ENCODE data around the gene ASB18.
"Not testable (repeated sequence)": the region's sequence is repeated elsewhere in the genome, so short reads cannot be mapped to it uniquely, and the experiment has no call there.

The ASB18 gene, protein sequence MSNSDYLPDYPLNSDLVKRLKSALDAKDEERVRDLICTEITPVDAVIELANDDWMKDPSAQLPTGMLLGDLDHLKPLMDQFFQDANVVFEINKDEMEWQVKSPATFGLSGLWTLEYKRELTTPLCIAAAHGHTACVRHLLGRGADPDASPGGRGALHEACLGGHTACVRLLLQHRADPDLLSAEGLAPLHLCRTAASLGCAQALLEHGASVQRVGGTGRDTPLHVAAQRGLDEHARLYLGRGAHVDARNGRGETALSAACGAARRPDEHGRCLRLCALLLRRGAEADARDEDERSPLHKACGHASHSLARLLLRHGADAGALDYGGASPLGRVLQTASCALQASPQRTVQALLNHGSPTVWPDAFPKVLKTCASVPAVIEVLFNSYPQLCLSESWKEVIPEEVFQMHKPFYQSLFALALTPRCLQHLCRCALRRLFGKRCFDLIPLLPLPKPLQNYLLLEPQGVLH

DNA sequence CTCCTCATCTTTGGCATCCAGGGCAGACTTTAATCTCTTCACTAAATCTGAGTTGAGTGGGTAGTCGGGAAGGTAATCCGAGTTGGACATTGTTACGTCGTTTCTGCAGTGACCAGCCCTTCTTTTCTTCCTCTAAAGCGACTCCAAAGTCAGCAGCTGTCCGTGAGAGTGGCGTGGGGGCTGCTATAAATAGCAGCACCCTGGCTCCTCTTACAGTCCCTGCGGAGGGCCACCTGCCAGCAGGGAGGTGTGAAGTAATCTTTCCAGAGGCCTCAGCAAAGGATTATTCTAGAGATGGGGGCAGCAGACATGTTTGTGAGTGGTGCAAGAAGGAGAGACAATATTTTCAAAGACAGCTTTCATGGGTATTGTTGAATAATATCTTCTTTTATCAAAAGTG lies at the start of gene ASB18:
ASB18 (minus strand) TSS at position 151 of the 400 bp plus-strand sequence; CDS start at position 90, 61 bp downstream.
- no peak within 1 kb of the TSS for H3K4me3 ChIP-seq (ENCODE audit: low read depth, low read length)

DNA sequence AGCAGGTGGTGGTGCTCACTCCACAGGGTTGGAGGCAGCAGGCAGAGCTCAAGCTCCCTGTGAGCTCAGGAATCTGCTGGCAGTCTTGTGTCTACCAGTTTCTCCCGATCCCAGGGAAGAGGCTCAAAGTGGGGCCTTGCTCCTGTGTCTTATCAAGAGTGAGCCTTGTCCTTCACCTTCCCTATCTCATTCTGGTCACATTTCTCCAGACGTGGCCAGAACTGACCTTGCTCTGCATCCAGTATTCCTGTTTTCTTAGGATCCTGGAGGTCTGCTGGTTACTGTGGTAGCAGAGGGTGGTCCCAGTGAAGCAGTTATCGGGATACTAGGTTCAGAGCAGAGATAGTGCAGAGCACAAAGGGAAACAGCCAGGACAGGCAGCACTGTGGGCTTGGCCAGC lies 47.1 kb upstream of the ASB18 start:
- no peak overlapping the region for H3K4me3 ChIP-seq (ENCODE audit: low read depth, low read length)

DNA sequence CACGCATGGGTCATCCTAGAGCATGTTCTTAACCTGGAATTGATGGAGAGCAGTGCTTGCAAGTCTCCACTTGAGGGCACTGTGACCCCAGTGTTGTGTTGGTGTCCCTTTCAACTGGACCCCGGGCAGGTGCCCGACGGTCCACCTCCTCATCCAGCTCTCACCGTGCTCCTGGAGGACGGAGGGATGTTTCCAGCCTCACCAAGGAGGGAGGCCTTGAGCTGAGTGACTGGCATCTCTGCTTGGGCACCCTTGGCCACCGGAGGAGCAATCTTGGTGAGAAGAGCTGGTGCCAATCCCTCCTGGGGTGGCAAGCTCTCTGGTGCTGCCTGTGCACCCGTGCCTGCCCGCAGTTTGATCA lies 45.4 kb upstream of the ASB18 start:
- H3K4me3 ChIP-seq (ENCODE audit: low read depth, low read length): no peak overlapping the region

DNA sequence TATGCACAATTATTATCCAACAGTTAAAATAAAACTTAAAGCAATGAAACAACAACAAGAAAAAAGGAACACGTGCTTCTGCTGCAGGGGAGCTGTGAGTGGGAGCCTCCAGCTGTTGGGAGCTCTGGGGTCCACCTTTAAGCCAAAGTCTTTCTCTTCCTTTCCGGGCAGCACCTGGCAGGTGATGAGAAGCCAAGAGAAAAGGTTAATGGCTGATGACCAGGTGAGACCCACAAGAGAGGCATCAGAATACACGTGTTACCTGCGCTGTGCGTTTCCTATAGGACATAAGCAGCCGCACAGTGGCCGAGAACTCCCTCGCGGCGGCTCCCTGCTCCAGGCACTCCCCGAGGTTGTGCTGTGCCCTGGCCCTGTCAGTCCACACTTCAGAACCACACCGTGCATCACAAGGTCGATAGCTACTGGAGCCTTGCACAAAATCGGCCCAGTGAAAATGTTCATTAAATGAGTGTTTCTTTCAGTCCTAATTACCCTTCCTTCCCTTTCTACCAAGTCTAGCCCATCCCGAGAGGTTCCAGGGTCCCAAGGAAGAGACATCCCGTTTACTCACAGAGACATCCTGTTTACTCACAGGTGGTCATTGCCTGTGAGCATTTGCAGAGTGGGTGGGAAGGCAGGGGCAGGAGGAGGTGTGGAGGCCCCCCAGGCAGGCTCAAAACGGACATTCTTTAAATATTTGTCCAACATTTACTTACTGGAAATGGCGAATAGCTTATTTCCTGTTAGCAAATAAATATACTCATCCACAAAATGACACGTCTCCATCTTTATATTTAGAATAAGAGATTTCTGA lies 44.9 kb upstream of the ASB18 start:
- no peak overlapping the region for H3K4me3 ChIP-seq (ENCODE audit: low read depth, low read length)

DNA sequence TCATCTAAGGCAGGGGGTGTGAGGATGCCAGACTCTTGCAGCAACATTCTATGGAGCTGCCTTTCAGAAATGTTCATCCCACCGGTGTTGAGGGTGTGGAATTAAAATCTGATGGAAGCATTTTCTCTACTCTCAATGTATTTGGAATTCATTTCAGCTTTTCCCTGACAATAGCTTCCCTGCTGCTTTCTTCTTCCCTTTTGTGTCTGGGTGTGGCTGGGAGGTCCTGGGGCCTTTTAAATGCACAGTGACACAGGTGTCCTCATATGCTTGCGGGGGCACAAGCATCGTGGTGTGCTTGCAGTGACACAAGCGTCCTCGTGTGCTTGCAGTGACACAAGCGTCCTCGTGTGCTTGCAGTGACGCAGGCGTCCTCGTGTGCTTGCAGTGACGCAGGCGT lies 43.4 kb upstream of the ASB18 start:
- H3K4me3 ChIP-seq (ENCODE audit: low read depth, low read length): no peak overlapping the region

DNA sequence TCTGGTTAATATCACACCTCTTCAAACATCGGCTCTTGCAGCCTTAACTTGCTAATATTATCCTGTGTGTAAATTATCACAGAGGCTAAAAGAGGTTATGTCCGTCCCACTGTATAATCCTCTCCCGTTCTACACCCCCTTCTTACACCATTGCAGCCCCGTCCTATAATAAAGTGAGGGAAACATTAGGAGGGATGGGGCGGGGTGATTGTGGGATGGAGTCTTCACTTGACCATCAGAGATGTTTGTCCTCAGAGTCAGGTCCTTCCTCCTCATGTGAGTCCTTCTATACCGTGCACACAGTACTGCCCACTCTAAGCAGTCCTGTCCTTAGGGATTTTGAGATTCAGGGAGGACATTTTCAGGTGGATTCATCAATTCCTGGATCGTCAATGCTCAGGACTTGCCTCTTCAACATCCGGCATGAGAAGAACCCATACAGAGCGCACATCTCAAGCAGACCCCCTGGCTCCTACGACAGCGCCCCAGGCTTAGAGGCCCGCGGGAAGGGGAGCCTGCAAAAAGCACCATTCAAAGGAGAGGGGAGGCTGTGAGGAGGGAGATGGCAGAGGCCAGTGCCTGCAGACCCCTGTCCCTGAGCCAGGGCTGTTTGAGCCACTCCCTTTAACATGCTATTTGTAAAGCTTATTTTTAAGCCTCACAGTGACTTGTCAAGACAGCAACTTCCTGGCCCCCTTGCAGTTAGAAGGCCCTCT lies 42.8 kb upstream of the ASB18 start:
- no peak overlapping the region for H3K4me3 ChIP-seq (ENCODE audit: low read depth, low read length)

DNA sequence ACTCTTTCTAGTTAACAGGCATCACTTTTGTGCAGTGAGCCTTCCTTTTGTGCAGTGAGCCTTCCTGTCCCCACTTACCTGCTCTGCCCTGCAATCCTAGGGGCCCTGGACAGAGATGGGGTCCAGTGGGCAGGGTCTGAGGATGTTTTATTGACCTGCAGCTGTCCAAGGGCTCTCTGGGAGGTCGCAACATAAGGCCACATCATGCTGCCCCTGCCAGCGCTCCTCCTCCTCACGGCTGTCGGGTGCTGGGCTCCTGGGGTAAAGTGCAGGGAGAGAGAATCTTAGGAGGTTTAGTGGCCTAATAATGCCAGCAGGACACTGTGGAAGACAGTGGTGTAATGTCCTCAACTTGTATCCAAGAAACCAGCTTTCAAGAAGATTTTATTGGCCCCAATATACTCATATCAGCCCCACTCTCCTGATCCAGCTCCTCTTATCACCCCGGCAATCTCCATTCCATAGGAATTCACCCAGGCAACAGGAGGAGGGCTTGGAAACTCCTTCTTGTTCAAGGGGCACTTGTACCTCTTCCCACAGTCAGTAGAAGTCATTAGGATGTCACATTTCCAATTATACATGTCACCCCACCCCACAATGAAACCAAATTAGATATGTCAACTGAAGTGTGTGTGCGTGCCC lies 41.9 kb upstream of the ASB18 start:
- no peak overlapping the region for H3K4me3 ChIP-seq (ENCODE audit: low read depth, low read length)

DNA sequence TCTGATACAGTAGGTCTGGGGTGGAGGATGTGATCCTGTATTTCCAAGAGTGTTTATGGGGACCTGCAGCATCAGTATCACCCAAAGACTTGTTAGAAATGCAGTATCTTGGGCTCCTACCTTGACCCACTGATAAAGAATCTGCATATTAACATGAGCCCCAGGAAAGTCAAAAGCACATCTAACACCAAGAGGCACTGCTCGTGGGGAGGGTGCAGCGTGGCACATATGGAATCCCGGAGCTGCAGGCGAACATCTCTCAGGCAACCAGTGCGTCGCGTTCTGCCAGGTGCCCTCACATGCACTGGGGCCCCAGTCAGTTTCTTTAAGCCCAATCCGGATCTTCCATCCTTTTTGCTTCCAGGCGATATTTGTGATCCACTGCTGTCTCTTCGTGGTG lies 41.3 kb upstream of the ASB18 start:
- H3K4me3 ChIP-seq (ENCODE audit: low read depth, low read length): no peak overlapping the region

DNA sequence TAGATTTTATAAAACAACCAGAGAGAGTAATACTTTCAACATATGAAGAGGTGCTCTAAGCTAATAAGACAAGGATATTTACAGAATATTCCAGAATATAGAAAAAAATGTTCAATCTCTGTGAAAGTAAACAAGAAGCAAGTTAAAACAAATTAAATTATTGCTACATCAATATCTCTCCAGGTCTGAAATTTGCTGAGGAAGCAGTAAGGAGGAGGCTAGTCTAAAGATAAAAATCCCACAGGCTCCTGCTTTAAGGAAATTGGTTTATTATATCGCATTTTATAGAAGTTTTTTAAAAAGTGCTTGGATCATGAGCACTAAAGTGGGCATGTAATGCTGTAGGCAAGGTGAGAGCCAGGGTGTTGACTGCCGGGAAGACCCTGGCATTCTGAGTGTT lies 39.7 kb upstream of the ASB18 start:
- no peak overlapping the region for H3K4me3 ChIP-seq (ENCODE audit: low read depth, low read length)

DNA sequence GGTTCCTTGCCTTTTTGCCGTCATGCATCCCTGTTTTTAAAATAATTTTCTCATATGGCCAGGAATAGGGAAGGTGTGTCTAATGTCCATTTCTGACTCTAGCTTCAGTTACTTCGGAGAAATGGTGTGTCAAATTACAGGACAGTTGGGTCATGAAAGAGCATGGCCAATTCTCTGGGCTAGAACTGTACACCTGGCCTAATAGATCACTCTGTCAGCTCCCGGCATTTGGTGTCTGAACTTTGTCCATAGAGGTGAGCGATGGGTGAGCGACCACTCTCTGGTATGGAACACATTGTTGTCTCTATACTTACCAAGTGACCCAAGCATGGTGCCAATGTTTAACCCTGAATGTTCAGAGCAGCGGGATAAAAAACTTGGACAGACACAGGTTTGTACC lies 38.3 kb upstream of the ASB18 start:
- H3K4me3 ChIP-seq (ENCODE audit: low read depth, low read length): no peak overlapping the region

DNA sequence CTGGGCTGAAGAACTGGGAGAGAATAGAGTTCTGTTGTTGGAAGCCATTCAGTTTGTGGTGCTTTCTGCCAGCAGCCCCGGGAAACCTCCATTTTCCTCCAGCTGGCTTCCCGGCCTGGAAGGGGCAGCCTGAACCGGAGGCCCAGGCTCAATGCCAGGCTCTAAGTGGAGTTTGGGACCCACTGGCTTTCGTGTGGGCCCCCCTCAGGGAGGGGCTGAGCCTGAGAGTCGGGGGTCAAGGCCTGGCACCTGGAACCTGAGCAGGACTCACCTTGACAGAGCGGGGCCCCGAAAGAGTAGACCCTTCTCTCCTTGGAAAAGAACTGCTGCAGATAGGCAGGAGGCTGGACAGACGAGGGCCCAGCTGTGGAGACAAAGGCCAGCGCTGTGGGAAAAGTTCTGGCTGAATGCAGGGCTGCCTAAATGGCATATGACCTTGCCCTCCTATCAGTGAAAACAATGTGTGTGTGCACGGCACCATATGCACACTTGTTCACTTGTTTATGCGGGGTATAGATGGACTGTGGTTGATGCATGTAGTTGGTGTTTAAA lies 34.8 kb upstream of the ASB18 start:
- H3K4me3 ChIP-seq (ENCODE audit: low read depth, low read length): no peak overlapping the region

DNA sequence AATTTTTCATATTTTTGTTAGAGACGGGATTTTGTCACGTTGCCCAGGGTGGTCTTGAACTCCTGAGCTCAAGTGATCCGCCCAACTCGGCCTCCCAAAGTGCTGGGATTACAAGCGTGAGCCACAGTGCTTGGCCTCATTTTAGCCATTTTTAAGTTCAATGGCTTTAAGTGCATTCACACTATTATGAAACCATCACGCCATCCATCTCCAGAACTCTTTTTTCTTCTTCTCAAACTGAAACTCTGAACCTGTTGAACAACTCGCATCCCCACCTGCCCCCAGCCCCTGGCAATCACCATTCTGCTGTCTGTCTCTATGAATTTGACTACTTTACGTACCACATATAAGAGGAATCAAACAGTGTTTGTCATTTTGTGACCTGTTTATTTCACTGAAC lies 31.3 kb upstream of the ASB18 start:
- H3K4me3 ChIP-seq (ENCODE audit: low read depth, low read length): no peak overlapping the region

DNA sequence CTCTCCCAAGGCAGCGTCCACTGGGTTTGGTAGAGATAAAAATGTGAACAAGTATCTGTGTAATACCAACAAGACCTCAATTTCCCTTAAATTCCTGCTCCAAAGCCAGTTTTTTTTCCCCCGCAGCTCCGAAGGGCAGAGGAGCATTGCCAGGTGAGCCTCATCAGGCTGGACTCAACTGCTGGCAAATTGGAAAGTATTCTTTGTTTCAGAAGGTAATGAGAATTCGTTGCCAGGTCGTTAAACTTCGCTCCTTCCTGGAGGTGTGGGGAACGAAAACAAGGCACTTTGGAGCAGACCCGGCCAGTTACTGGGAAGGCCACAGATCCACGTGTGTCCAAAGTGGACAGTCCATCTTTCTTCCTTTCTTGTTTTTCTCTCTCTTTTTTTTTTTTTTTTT lies 30.4 kb upstream of the ASB18 start:
- H3K4me3 ChIP-seq (ENCODE audit: low read depth, low read length): no peak overlapping the region

DNA sequence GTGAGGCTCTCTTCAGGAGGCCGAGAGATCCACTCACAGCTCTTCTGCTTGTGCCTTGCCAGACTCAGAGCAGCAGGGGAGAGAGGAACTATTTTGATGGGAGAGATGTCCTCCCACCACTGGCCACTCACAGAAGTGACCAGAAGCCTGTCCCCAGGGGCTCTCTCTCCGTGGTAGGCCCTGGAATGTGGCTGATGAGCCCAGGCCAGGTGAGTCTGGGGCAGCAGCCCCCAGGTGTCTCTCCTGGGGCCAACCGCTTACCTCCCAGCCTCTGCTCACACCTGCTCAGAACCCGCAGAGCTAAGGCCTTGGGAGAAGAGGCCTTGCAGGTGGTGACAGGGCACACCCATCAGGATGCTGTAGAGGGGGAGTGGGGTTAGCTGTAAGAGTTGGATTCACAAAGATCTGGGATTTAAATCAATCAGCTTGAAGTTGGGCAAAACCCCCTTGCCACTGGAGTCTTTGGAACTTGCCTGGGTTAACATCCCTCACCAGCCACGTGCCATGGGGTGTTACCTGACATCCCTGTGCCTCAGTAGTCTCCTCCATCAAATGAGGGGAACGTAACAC lies 29.1 kb upstream of the ASB18 start:
- no peak overlapping the region for H3K4me3 ChIP-seq (ENCODE audit: low read depth, low read length)

DNA sequence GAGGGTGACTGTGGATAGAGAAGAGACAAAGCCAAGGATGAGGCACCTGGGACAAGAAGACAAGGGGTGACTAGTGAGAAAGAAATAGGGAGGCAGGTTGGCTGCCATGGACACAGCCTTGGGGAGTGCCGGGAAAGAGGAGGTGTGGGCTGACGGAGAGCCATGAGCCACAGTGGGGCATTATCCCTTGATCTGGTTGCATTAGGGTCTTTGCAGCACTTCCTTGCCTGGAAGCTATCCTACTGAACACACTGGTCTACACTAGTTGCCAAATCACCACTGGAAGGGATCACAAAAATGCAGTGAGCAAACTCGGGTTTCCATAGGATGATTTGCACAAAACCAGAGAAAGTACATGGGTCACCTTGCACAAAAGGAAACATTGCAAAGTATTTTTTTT lies 27.7 kb upstream of the ASB18 start:
- no peak overlapping the region for H3K4me3 ChIP-seq (ENCODE audit: low read depth, low read length)

DNA sequence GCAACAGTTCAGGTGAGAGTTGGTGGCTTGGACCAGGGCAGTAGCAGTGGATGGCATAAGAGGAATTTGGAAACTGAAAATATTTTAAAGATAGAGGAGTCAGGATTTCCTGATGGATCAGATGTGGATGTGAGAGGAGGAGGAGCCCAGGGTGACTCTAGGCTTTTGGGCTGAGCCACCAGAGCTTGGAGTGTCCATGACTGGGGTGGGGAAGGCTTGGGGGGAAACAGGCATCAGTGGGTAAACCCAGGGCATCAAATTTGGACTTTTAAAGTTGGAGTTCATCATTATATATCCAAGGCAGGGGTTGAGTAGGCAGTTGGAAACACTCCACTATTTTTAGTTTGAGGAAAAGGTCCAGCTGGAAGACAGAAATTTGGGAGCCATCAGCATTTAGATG lies 27.3 kb upstream of the ASB18 start:
- H3K4me3 ChIP-seq (ENCODE audit: low read depth, low read length): no peak overlapping the region

DNA sequence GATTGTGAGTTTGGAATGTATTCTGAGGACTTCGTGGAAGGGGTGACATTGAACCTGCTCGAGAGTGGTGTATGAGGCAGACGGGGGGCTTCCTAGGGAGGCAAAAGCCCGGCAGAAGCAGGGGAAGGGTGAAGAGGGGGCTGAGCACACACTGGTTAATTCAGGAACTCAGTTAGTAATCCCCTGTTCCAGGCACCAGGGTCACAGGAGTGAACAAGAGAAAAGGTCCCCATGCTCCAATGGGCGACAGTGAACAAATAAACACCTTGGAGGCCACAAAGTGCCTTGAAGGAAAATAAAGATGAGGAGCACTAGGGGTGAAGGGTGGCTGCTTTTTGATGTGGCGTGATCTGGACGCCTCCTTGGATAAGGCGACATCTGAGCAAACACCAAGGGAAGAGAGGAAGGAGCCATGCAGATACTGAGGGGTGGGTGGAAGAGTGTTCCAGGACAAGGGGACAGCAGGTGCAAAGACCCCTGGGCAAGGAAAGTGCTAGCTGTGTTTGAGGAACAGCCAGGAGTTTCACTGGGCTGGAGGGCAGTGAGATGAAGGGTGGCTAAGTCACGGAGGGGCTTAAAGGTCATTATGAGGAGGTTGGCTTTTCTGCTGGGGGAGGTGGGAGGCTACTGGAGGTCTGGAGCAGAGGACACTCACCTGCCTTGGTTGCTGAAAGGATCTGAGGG lies 26.7 kb upstream of the ASB18 start:
- H3K4me3 ChIP-seq (ENCODE audit: low read depth, low read length): no peak overlapping the region

DNA sequence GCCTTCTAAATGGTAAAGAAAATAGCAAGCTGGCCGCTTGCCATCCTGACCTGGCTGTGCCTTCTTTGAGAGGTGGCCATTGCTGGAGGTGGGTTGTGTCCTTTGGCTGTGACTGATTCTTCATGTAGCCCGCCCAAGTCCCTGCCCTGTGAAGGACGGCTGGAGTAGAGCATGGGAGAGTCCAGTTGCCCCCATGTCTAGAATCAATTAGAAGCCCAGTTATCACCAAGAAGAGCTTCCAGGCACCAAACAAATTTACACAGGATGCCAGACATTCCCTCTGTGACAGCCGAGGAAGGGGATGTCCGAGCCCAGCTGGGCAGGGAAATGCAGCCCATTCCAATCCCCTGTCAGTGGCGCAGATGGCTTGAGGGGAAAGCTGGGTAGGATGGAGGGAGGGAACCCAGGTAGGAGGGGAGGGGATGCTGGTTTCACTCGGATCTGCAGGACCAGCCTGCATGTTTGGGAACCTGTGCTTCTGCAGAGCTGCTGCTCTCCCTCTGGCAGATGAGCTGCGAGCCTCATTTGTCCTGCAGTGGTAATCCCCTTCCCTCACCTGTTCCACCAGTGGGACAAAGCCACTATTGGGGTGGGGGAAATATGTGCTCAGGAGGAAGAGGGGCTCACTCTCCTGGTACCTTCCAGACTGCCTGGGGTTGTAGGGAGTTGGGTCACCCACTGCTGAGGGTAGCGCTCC lies 25.7 kb upstream of the ASB18 start:
- H3K4me3 ChIP-seq (ENCODE audit: low read depth, low read length): no peak overlapping the region

DNA sequence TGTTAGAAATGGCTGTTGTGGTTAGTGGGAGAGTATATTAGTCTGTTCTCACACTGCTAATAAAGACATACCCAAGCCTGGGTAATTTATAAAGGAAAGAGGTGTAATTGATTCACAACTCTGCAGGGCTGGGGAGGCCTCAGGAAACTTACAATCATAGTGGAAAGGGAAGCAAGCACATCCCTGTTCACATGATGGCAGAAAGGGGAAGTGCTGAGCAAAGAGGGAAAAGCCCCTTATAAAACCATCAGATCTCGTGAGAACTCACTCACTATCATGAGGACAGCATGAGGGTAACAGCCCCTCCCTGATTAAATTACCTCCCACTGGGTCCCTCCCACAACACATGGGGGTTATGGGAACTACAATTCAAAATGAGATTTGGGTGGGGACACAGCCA lies 24.2 kb upstream of the ASB18 start:
- not testable (repeated sequence) for H3K4me3 ChIP-seq (ENCODE audit: low read depth, low read length)

All from iPS-11a (cell line).